Heart right ventricle (tissue), 16 donors: ENCODE results near the gene SPOCK2. TPM values are rescaled to one million over a fixed set of nuclear protein-coding genes. Genes with fewer than 3 reads are reported as not detected.

Experiments
- ATAC-seq, 8 donors: fragments of 200-7000 bp; cut with Tn5 transposase; one replicate each; pipeline ENCODE4 v1.9.1; 2020; ENCODE audit warnings: mild to moderate bottlenecking in 8 of 8, moderate library complexity in 8 of 8, moderate number of reproducible peaks in 1 of 8
- DNase-seq, 2 donors: peaks; one replicate each; pipeline ENCODE4 v3.0.0-alpha.2; 2020
- H3K27ac ChIP-seq, 10 donors: fragments of 200-600 bp; sonication (generic) in 2 of 10; one replicate each; pipeline versions ENCODE4 v1.5.0 to v1.8.0; 2020 to 2022; ENCODE audit warnings: mild to moderate bottlenecking in 3 of 10
- H3K27me3 ChIP-seq, 7 donors: fragments of 200-600 bp; one replicate each; pipeline ENCODE4 v1.8.0; 2021 to 2022; ENCODE audit warnings: mild to moderate bottlenecking in 2 of 7
- H3K36me3 ChIP-seq, 9 donors: fragments of 200-600 bp; sonication (generic) in 1 of 9; one replicate each; pipeline versions ENCODE4 v1.5.0 to v1.8.0; 2020 to 2022; ENCODE audit warnings: mild to moderate bottlenecking in 2 of 9
- H3K4me1 ChIP-seq, 9 donors: fragments of 200-600 bp; sonication (generic) in 1 of 9; one replicate each; pipeline versions ENCODE4 v1.5.0 to v1.8.0; 2020 to 2022; ENCODE audit warnings: mild to moderate bottlenecking in 4 of 9
- H3K4me3 ChIP-seq, 10 donors: fragments of 200-600 bp; sonication (generic) in 2 of 10; one replicate each; pipeline versions ENCODE4 v1.5.0 to v1.8.0; 2020 to 2022; ENCODE audit warnings: mild to moderate bottlenecking in 7 of 10, moderate library complexity in 2 of 10
- H3K9me3 ChIP-seq, 11 donors: fragments of 200-600 bp in 10 of 11; sonication (generic) in 2 of 11; one replicate each; pipeline versions ENCODE4 v1.5.0 to v1.8.0; 2013 to 2022; ENCODE audit warnings: mild to moderate bottlenecking in 2 of 11, control low read depth in 1 of 11, moderate library complexity in 1 of 11
- CTCF ChIP-seq, 9 donors: fragments of 200-600 bp; sonication (generic) in 2 of 9; IDR thresholded peaks; one replicate each; pipeline versions ENCODE4 v1.5.0 to v1.8.0; 2021 to 2022; ENCODE audit warnings: antibody characterized with exemption in 9 of 9, mild to moderate bottlenecking in 5 of 9, moderate library complexity in 1 of 9
- WGBS, 2 donors: extraction: QIAGEN DNeasy Blood & Tissue Kit; methylation state at CpG; one replicate each; pipeline ENCODE4 v1.1.7; 2013; ENCODE audit warnings: inconsistent platforms in 1 of 2; 5-methylcytosine and 5-hydroxymethylcytosine counted together
- intact Hi-C, 10 donors: fragments of 100-400 bp; cut with DNase I; formaldehyde crosslinking; loops; one replicate each; pipeline versions ENCODE4 v1.11.1 to v1.14.2; 2022
- polyA plus RNA-seq, 2 donors: library from polyadenylated mRNA; stranded (reverse); fragments of 200-250 nt; gene quantifications; one replicate each; pipeline ENCODE4 v1.2.3, GENCODE V29; 2013
- total RNA-seq, 10 donors: library from RNA; stranded (reverse); fragmentation: NEBNext Ultra II Directional in 3 of 10; extraction: Animal tissue kit (Norgen Biotek cat#: 25700) in 3 of 10; gene quantifications; one replicate each; pipeline versions ENCODE4 v1.2.1 to v1.2.4, GENCODE V29; 2021 to 2023
- donor health status: Arrhythmogenic right ventricular cardiomyopathy.
- donor health status: ischemic (EF 13 %, LVEDD 7.1; RV severe dilation, severe dysfunction).
- donor health status: healthy with polysubstance abuse.
- donor health status: DM: no; HTN: yes; CAD: no.
- donor health status: DM: no; HTN: no; CAD: no.
- donor health status: ischemic (EF 25% LVEDD 6.9; RV normal size, moderate dysfunction).
- donor health status: ischemic (EF 25% LVEDD 5.7; RV mildly dilated, moderate dysfunction).
- donor health status: healthy.
- donor health status: DM: yes; HTN: yes; CAD: no.
- donor health status: Ischemic cardiomyopathy.
- donor health status: ischemic (EF 35%, LVEDD 5.7; RV mildly dilated, moderate dysfunction).
- donor health status: nonischemic (EF 11% LVEDD 7.7; RV severe dilation, severe dysfunction).
- donor health status: DM: yes; HTN: yes; CAD: no.
- donor health status: PGD.
- donor health status: ischemic (EF 29% LVEDD 5.4; RV normal size, mild dysfunction).
- donor health status: nonischemic (EF 23%, LVEDD 6.1; RV moderate dilation, normal function).

The SPOCK2 gene
- total and polyA plus RNA-seq, 12 donors, result 3.5 to 13.4 (median 6.9) TPM

DNA sequence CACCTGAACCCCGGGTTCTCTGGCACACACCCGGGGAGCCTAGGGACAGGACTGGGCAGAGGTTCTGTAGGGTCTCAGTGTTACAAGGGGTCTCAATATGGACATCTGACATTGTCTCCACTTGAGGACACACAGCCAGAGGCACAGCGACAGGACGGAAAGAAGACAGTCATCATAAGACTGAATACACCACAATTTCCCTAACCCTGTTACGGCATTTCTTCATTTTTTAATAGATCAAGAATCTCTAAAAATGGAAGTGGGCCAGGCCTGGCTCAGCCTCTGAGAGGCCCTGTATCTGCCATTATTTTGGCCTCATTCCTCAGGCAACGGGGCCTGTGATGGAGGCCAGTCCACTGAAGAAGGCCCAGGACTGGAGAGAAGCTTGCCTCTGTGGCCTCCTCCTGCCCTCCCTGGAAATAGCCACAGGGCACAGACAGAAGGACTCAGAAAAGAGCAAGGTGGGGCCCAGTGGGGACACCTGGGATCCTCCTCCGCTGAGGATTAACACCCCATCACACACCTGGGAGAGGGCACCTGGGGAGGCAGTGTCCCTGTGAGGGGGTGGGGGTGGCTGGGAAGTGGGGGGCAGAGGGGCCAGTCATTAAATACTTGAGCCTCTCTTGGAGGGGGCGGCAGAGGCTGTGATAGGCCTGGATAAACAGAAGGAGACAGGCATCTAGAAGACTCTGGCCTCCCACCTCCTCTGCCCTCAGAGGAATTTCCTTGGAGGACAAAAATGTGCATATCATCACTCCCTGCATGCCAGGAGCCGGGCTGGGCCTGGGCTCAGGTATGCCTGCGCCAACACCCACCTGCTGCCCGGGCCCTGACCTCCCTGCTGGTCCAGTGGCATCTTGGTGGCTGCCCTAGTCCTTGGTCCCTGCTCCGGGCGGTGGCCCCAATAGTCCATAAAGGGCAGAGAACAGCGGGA, 8.0 kb downstream of the SPOCK2 start:
- TF ChIP-seq CTCF (IDR thresholded peaks at IDR 0.05), result no peak
- intact Hi-C loops, result no loop called here
- H3K9me3 ChIP-seq, result no peaks in the 10 kb centered on the region
- H3K4me3 ChIP-seq, result no peak overlapping the region
- DNase-seq (no peak), ATAC-seq (no peak)
- no peaks in the 10 kb centered on the region for H3K36me3 ChIP-seq
- H3K27me3 ChIP-seq, result no peaks in the 10 kb centered on the region
- H3K27ac ChIP-seq, result no peak overlapping the region
- H3K4me1 ChIP-seq, result peaks cover 0 to 4% (median 0%) of the 10 kb centered on the region in 9 donors
- WGBS, 2 donors, result 86 to 87% methylated on average over 14 of the region's 14 CpGs

GRCh38 chr10:72079356-72079755, 9.0 kb downstream of the SPOCK2 start:
- H3K9me3 ChIP-seq, result no peaks in the 10 kb centered on the region
- H3K27ac ChIP-seq, result no peak overlapping the region
- no peaks in the 10 kb centered on the region for H3K27me3 ChIP-seq
- intact Hi-C loops, result no loop called here
- no peaks in the 10 kb centered on the region for H3K36me3 ChIP-seq
- ATAC-seq, result no peak
- 80 to 82% methylated on average over 5 of the region's 5 CpGs for WGBS, 2 donors
- no peak for TF ChIP-seq CTCF (IDR thresholded peaks at IDR 0.05)
- H3K4me3 ChIP-seq, result no peak overlapping the region
- peaks cover 0 to 4% (median 0%) of the 10 kb centered on the region in 9 donors for H3K4me1 ChIP-seq
- DNase-seq, result no peak

DNA sequence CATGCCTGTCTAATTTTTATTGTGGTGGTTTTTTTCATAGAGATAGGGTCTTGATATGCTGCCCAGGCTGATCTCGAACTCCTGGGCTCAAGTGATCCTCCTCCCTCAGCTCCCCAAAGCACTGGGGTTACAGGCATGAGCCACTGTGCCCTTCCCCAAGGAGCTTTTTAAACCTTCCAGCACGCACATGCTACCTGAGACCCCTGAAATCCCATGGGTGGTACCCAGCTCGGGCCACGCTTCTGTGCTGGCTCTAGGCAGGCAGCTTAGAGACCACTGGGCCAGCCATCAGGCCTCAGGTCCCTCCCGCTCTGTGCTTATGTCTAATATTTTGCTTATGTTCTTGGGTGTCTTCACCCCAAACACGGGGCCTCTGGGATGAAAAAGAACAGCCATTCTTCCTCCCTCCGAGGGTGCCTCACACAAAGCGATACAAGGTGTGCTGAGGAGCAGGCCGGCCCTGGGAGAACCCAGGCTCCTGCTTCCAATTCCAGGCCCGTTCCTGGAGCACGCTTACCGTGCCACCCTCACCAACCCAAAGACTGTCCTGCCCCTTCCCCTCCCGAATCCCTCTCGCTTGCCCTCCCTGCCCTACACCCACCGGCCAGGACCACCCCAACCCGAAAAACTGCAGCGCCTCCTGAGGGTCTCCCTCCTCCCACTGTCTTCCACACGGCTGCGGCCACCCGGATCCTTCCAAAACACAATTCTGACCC, 10.9 kb downstream of the SPOCK2 start:
- Histone ChIP-seq H3K4me3 (no peak overlapping the region), H3K27me3 (no peaks in the 10 kb centered on the region), H3K9me3 (no peaks in the 10 kb centered on the region), H3K36me3 (no peaks in the 10 kb centered on the region), H3K27ac (no peak overlapping the region), H3K4me1 (peaks cover 0 to 10% (median 7%) of the 10 kb centered on the region in 9 donors)
- DNase-seq, result no peak
- intact Hi-C loops, result no loop called here
- WGBS, 2 donors, result 90 to 93% methylated on average over 20 of the region's 20 CpGs
- TF ChIP-seq CTCF (IDR thresholded peaks at IDR 0.05), result no peak
- ATAC-seq, result no peak

DNA sequence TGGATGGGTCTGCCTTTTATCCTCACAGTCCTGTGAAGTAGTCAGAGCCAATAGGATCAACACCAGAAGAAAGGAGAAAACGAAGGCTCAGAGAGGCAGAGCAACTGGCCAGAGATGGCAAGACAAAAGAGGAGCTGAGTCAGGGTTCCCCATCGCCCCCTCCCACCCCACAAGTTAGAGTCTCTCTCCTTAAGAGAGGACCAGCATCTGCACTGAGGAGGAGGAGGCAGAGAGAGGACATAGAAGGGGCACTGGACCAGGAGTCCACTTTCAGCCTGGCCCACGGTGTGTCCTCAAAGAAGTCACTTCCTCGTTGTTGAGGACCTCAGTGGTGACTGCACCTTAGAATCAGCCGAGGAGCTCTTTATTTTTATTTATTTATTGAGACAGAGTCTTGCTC, 11.6 kb downstream of the SPOCK2 start:
- ATAC-seq, result no peak
- Histone ChIP-seq H3K9me3 (peaks cover 0 to 3% (median 0%) of the 10 kb centered on the region in 11 donors), H3K36me3 (no peaks in the 10 kb centered on the region), H3K27ac (no peak overlapping the region), H3K4me3 (no peak overlapping the region), H3K4me1 (peaks cover 0 to 10% (median 7%) of the 10 kb centered on the region in 9 donors), H3K27me3 (no peaks in the 10 kb centered on the region)
- intact Hi-C loops, result no loop called here
- 71 to 74% methylated on average over 5 of the region's 5 CpGs for WGBS, 2 donors
- no peak for TF ChIP-seq CTCF (IDR thresholded peaks at IDR 0.05)
- no peak for DNase-seq
